Loucy (cell line): Measurements from ENCODE around the gene TMEM147.

Source experiments
- H2AFZ ChIP-seq: fragments of 200-600 bp; sonication (generic); 2 replicates; pipeline ENCODE4 v1.6.0; 2016; ENCODE audit warnings: antibody characterized with exemption, mild to moderate bottlenecking, low read length, moderate library complexity
- H3F3A ChIP-seq: fragments of 200-600 bp; 2 replicates; pipeline ENCODE4 v1.6.0; 2016; ENCODE audit warnings: antibody characterized with exemption, low read depth, mild to moderate bottlenecking
- H3K27me3 ChIP-seq: fragments of 200-600 bp; sonication (generic); 2 replicates; pipeline ENCODE4 v1.6.1; 2014; ENCODE audit warnings: low read length, mild to moderate bottlenecking; ENCODE audit not compliant: insufficient read depth, poor library complexity, severe bottlenecking
- H3K36me3 ChIP-seq: fragments of 200-600 bp; sonication (generic); 2 replicates; pipeline ENCODE4 v1.6.1; 2016; ENCODE audit warnings: low read length; ENCODE audit not compliant: insufficient read depth
- H3K4me1 ChIP-seq: fragments of 200-600 bp; sonication (generic); 2 replicates; pipeline ENCODE4 v1.5.1; 2014; ENCODE audit warnings: low read length, mild to moderate bottlenecking; ENCODE audit not compliant: insufficient read depth, poor library complexity, severe bottlenecking
- H3K4me2 ChIP-seq: fragments of 200-600 bp; sonication (generic); 2 replicates; pipeline ENCODE4 v1.6.0; 2014; ENCODE audit warnings: antibody characterized with exemption, low read length, low read depth, mild to moderate bottlenecking; ENCODE audit not compliant: poor library complexity, severe bottlenecking
- H3K4me3 ChIP-seq: fragments of 200-600 bp; sonication (generic); 2 replicates; pipeline ENCODE4 v1.5.1; 2014; ENCODE audit warnings: low read length, mild to moderate bottlenecking, mixed read lengths; ENCODE audit not compliant: poor library complexity, severe bottlenecking
- H3K79me2 ChIP-seq: fragments of 200-600 bp; sonication (generic); 2 replicates; pipeline ENCODE4 v1.6.1; 2014; ENCODE audit warnings: low read length; ENCODE audit not compliant: insufficient read depth
- H3K9ac ChIP-seq: fragments of 200-600 bp; sonication (generic); 2 replicates; pipeline ENCODE4 v1.6.0; 2014; ENCODE audit warnings: mild to moderate bottlenecking, low read depth, low read length, moderate library complexity; ENCODE audit not compliant: poor library complexity, severe bottlenecking
- H3K9me2 ChIP-seq: fragments of 200-600 bp; sonication (generic); replicated peaks from 2 replicates; pipeline ENCODE4 v1.6.1; 2016; ENCODE audit warnings: low read depth, low read length, mixed read lengths
- H3K9me3 ChIP-seq: fragments of 200-600 bp; sonication (generic); 2 replicates; pipeline ENCODE4 v1.6.1; 2014; ENCODE audit warnings: mild to moderate bottlenecking, antibody characterized with exemption, low read length, low read depth; ENCODE audit not compliant: insufficient read depth
- H4K20me1 ChIP-seq: fragments of 200-600 bp; sonication (generic); 2 replicates; pipeline ENCODE4 v1.6.0; 2014; ENCODE audit warnings: antibody characterized with exemption, low read length, mild to moderate bottlenecking; ENCODE audit not compliant: insufficient read depth, poor library complexity, severe bottlenecking
- CTCF ChIP-seq: fragments of 200-600 bp; sonication (generic); conservative IDR thresholded peaks from 2 replicates; pipeline ENCODE4 v1.5.1; 2014; ENCODE audit warnings: mild to moderate bottlenecking, antibody characterized with exemption, low read length
- EZH2phosphoT487 ChIP-seq: fragments of 200-600 bp; IDR thresholded peaks from 2 replicates; pipeline ENCODE4 v1.6.1; 2018; ENCODE audit warnings: antibody characterized with exemption, mild to moderate bottlenecking, moderate library complexity, borderline replicate concordance

The TMEM147 gene

GRCh38 chr19:35502751-35503150 is 42.7 kb upstream of the TMEM147 start:
- no peak overlapping the region for H3K4me2 ChIP-seq
- no peaks in the 10 kb centered on the region for H3K9me3 ChIP-seq
- no peaks in the 10 kb centered on the region for H3K27me3 ChIP-seq
- H3F3A ChIP-seq, result no peaks in the 10 kb centered on the region
- no peak overlapping the region for H2AFZ ChIP-seq
- no peaks in the 10 kb centered on the region for H3K9me2 ChIP-seq
- no peaks in the 10 kb centered on the region for H3K79me2 ChIP-seq
- H3K36me3 ChIP-seq, result no peaks in the 10 kb centered on the region
- no peak for TF ChIP-seq EZH2phosphoT487
- TF ChIP-seq CTCF, result no peak
- no peaks in the 10 kb centered on the region for H4K20me1 ChIP-seq
- no peak overlapping the region for H3K4me3 ChIP-seq
- no peak overlapping the region for H3K9ac ChIP-seq
- H3K4me1 ChIP-seq, result no peaks in the 10 kb centered on the region

GRCh38 chr19:35506011-35506410 is 39.4 kb upstream of the TMEM147 start:
- H3K4me1 ChIP-seq, result peaks cover 13% of the 10 kb centered on the region
- H3K4me3 ChIP-seq, result no peak overlapping the region
- no peak overlapping the region for H2AFZ ChIP-seq
- no peaks in the 10 kb centered on the region for H4K20me1 ChIP-seq
- H3K27me3 ChIP-seq, result no peaks in the 10 kb centered on the region
- H3K9me2 ChIP-seq, result no peaks in the 10 kb centered on the region
- H3K79me2 ChIP-seq, result no peaks in the 10 kb centered on the region
- no peaks in the 10 kb centered on the region for H3F3A ChIP-seq
- no peaks in the 10 kb centered on the region for H3K36me3 ChIP-seq
- no peaks in the 10 kb centered on the region for H3K9me3 ChIP-seq
- TF ChIP-seq EZH2phosphoT487, result no peak
- no peak for TF ChIP-seq CTCF
- no peak overlapping the region for H3K9ac ChIP-seq
- no peak overlapping the region for H3K4me2 ChIP-seq

GRCh38 chr19:35507561-35507960 is 37.9 kb upstream of the TMEM147 start:
- Histone ChIP-seq H3K4me1 (peaks cover 13% of the 10 kb centered on the region), H3F3A (no peaks in the 10 kb centered on the region), H3K4me3 (no peak overlapping the region), H3K9me2 (no peaks in the 10 kb centered on the region), H2AFZ (no peak overlapping the region), H3K79me2 (no peaks in the 10 kb centered on the region), H3K4me2 (no peak overlapping the region), H3K9me3 (no peaks in the 10 kb centered on the region), H4K20me1 (no peaks in the 10 kb centered on the region), H3K27me3 (no peaks in the 10 kb centered on the region), H3K36me3 (no peaks in the 10 kb centered on the region), H3K9ac (no peak overlapping the region)
- TF ChIP-seq EZH2phosphoT487 (no peak), CTCF (no peak)
